Stimulated activated CD4-positive, alpha-beta T cell treated with anti-CD3 and anti-CD28 coated beads, Interleukin-4, amount 100 ng/mL, for 24 hours (primary cell): ENCODE results near the gene E4F1.
"Not testable (repeated sequence)": the region's sequence is repeated elsewhere in the genome, so short reads cannot be mapped to it uniquely, and the experiment has no call there.

Experiments used
- DNase-seq: peaks from one replicate; pipeline ENCODE4 v3.0.0-alpha.2; 2020

E4F1 gene

DNA sequence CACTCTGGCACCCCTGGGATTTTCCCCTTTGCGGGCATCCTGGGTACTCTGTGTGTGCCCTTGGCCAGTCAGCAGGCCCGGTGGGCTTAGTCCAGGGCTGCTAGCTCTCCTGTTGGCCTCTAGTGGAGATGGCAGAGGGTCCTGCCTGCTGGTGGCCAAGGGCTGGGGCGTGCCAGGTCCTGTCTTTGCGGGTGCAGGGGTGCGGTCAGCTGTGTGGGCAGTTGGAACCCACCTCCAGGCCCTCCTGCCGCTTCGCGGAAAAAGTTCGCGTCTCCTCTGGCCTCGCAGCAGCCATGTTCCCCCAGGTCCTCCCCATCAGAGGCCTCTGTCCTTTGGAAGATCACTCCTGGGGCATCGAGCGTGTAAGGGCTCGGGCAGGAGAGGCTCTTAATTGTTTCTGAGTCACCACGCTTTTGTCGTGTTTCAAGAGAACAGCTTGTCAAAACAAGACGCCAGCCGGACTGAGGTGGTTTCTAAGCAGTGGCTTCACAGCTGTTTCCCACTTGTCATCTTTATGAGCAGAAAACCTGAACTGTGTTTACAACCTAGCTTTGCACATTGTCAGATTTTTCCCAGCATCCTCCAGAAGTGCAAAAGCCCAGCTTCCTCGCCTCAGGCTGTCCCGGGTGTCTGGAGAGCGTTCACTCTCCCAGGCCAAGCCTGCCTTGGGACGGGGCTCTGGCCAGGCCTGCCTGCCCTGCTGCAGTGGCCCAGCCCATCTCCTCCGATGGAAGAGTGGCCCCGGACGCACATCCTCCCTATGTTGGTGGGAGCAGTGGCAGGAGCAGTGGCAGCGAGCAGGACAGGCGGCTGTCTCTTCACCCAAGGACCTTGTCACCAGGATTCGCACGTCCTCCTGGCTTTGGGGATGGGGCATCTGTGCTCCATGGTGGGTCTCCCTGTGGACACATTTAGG is 7.9 kb downstream of the E4F1 start:
- no peak for DNase-seq

DNA sequence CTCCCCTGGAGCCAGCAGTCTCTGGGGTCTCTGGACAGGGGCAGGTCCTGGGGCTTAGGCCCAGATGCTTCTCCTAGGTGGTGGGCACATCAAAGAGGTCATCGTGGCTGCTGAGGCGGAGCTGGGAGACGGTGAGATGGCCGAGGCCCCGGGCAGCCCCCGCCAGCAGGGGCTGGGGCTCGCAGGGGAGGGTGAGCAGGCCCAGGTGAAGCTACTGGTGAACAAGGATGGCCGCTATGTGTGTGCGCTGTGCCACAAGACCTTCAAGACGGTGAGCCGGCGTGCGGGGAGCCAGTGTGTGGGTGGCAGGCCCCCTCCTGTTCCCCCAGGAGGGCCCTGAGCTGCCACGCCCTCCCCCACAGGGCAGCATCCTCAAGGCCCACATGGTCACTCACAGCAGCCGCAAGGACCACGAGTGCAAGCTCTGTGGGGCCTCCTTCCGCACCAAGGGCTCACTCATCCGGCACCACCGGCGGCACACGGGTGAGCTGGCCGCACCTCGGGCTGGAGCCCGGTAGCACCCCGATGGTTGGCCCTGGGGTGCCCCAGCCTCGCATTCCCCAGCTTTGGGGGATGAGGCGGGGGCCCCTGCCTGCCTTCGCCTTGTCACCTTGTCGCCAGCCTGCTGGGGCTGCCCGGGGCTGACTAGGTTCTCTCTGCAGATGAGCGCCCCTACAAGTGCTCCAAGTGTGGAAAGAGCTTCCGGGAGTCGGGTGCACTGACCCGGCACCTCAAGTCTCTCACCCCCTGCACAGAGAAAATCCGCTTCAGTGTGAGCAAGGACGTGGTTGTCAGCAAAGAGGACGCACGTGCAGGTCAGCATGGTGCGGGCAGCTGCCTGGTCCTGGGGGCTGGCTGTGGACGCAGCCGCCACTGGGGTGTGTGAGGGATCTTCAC is 9.0 kb downstream of the E4F1 start:
- DNase-seq, result no peak

DNA sequence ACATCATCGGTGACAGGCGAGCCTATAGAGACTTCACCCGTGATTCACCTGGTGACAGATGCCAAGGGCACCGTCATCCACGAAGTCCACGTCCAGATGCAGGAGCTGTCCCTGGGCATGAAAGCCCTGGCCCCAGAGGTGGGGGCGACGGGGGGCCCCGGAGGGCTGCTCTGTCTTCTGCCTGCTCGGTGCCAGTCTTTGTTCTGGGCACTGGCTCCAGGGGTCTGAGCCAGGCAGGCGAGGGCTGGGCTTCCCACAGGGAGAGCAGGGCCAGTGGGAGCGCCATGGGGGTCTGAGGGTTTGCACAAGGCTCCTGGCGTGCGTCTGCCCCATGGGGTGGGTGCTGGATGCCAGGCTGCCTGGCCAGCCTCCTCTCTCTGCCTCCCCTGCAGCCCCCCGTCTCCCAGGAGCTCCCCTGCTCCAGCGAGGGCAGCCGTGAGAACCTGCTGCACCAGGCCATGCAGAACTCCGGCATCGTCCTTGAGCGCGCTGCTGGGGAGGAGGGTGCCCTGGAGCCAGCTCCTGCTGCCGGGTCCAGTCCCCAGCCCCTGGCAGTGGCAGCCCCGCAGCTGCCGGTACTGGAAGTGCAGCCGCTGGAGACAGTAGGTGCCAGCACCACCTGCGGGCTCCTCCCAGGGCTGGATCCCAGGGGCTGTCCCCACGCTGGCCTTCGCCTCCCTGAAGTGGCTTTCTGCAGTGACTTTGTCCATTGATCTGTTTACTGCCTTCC is 9.8 kb downstream of the E4F1 start:
- no peak for DNase-seq

GRCh38 chr16:2233872-2234812 is 10.8 kb downstream of the E4F1 start:
- no peak for DNase-seq

- DNase-seq, result no peak
These were observed 11.4 kb downstream of the E4F1 start for GRCh38 chr16:2234813-2235170.

GRCh38 chr16:2235234-2235651 is 11.9 kb downstream of the E4F1 start:
- DNase-seq, result no peak

- no peak for DNase-seq
These were observed 12.4 kb downstream of the E4F1 start for GRCh38 chr16:2235695-2236336.

GRCh38 chr16:2236337-2237101 is 13.1 kb downstream of the E4F1 start, which contains the start of gene DNASE1L2:
Gene DNASE1L2, plus strand, starts transcription at chr16:2236444. Its CDS starts 373 bp downstream, at chr16:2236817.
- no peak for DNase-seq

- no peak for DNase-seq
These were observed 13.7 kb downstream of the E4F1 start for GRCh38 chr16:2237102-2237482.

DNA sequence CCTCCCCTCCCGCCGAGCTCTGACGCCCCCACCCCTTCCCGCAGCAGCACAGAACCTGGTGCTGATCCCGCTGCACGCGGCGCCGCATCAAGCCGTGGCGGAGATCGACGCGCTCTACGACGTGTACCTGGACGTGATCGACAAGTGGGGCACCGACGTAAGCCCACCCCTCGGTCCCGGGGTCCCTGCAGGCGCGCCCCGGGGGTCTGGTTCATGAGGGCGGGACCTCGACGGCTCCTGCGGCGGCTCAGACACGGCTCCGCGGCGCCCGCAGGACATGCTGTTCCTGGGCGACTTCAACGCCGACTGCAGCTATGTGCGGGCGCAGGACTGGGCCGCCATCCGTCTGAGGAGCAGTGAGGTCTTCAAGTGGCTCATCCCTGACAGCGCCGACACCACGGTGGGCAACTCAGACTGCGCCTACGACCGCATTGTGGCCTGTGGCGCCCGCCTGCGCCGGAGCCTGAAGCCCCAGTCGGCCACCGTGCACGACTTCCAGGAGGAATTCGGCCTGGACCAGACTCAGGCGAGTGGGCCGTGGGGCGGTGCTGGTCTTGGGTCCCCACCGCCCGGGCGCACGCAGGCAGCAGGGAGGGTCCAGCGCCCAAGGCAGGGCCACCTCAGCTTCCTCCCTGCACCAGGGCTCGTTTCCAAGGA is 14.2 kb downstream of the E4F1 start:
- no peak for DNase-seq

- no peak for DNase-seq
These were observed 14.9 kb downstream of the E4F1 start for GRCh38 chr16:2238150-2238837.

DNA sequence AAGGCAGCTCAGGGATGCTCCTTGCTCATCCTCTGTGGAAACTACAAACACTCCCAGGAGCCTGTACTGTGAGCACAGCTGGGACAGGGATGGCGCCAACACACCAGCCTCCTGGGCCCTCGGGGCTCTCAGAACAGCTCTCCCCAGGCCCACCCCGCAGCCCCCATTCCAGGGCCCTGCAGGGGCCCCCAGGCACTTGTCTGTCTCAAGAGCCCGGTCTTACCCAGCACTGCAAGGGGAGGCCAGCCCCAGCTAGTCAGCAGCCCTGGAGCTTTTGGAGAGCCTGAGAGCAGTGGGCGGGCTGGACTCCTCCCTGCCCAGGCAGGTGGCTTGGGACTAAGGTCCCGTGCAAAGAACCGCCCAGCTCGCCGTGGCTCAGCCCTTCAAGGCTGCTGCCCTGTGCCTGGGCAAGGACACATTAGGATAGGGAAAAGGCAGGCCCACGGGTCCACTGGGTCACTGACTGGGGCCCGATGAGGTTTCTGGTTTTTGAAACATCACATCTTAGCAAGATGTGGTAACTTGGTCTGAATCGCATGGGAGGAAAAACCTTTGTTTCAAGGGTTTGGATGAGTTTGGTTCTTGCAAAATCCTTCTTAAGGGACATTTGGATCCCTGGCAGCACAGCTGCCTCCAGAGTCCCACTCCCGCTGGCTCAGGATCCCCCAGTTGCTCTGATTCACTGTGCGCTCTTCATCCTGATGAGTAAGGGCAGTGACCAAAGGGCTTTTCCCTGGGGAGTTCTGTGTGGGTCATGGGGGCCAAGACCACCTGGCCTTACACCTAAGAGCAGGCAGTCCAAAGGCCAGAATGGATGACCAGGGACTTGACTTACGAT is 15.7 kb downstream of the E4F1 start:
- DNase-seq, result no peak

GRCh38 chr16:2240331-2240730 is 16.9 kb downstream of the E4F1 start:
- DNase-seq, result not testable (repeated sequence)

- DNase-seq, result no peak
These were observed 19.2 kb downstream of the E4F1 start for GRCh38 chr16:2242598-2242997.

DNA sequence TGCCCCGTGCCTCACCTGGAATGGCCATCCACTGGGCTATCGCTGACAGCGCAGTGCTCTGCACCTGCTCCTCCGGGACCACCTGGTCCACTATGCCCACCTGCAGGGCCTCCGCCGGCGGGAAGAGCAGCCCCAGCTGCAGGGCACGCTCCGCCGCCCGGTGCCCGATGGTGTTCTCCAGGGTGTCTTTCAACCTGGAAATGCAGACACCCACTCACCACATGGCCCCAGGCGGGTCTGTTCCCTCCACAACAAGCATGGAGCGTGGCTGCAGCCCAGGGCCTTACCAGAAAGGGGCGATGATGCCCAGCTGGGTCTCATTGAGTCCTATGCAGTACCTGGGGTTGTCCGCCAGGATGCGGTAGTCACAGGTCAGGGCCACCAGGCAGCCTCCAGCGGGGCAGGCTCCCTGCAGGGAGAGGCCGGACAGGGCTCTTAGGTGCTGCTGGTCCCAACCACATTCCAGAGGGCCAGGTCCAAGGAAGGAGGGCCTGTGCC is 19.7 kb downstream of the E4F1 start:
- no peak for DNase-seq

- no peak for DNase-seq
These were observed 20.4 kb downstream of the E4F1 start for GRCh38 chr16:2243781-2244180.

DNA sequence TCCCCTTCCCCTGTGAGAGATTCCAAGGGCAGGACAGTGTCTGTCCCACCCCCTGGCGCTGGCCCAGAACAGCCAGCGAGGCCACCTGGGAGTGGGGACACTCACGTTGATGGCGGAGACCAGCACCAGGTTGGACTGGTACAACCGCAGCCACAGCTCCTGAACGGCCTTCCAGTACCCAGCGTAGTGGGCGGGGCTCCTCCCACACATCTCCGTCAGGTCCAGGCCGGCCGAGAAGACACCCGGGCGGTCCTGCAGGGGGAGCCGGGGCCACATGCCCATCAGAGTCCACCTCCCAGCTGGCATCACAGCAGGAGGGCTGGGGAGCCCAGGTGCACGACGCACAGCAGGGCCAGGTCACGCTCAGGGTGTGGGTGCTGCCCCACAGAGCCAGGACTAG is 20.9 kb downstream of the E4F1 start:
- no peak for DNase-seq
